H1 (cell line): ENCODE measurements around the gene MYPN. TPM values are rescaled to one million over a fixed set of nuclear protein-coding genes. Genes with fewer than 3 reads are reported as not detected.

Experiments
- CTCF ChIA-PET: fragments of 300-600 bp; sonication (Branson Sonifier 250); formaldehyde crosslinking; loops from one replicate; lab custom pipeline; 2021; ENCODE audit not compliant: partially characterized antibody; lab: Charles Lee
- POLR2A ChIA-PET: fragments of 300-600 bp; sonication (Branson Sonifier 250); formaldehyde crosslinking; loops from one replicate; lab custom pipeline; 2021; ENCODE audit warnings: inconsistent platforms; ENCODE audit not compliant: partially characterized antibody; lab: Charles Lee
- DNase-seq, 2 experiments: peaks; one replicate each; pipeline versions ENCODE4 v3.0.0 to v3.0.0-alpha.2; 2010 to 2022; ENCODE audit warnings: low spot score in 2 of 2, low read depth in 1 of 2, mixed read lengths in 1 of 2
- FAIRE-seq: peaks from 2 replicates; lab custom pipeline; 2011; peaks lifted over from hg19 to GRCh38; lab: Jason Lieb, UNC
- H2AFZ ChIP-seq: 2 replicates; pipeline ENCODE4 v1.8.1; 2012; ENCODE audit warnings: low read length, inconsistent platforms
- H2AK5ac ChIP-seq: 2 replicates; pipeline ENCODE4 v1.6.1; 2013; ENCODE audit warnings: low read depth, low read length
- H2BK120ac ChIP-seq: replicated peaks from 2 replicates; pipeline ENCODE3; 2013; ENCODE audit warnings: low read depth, low read length, inconsistent platforms
- H2BK12ac ChIP-seq: 2 replicates; pipeline ENCODE4 v1.6.1; 2013; ENCODE audit warnings: low read depth, low read length
- H2BK15ac ChIP-seq: 2 replicates; pipeline ENCODE4 v1.6.1; 2013; ENCODE audit warnings: low read length
- H2BK20ac ChIP-seq: 2 replicates; pipeline ENCODE4 v1.6.1; 2013; ENCODE audit warnings: low read length
- H2BK5ac ChIP-seq: 2 replicates; pipeline ENCODE4 v1.6.1; 2013; ENCODE audit warnings: low read depth, low read length
- H3K14ac ChIP-seq: 2 replicates; pipeline ENCODE4 v1.6.1; 2013; ENCODE audit warnings: inconsistent platforms; ENCODE audit not compliant: insufficient read length
- H3K18ac ChIP-seq: 2 replicates; pipeline ENCODE4 v1.6.1; 2013; ENCODE audit warnings: low read length; ENCODE audit errors: extremely low read depth
- H3K23ac ChIP-seq: 2 replicates; pipeline ENCODE4 v1.6.1; 2013; ENCODE audit warnings: inconsistent platforms; ENCODE audit not compliant: insufficient read length
- H3K23me2 ChIP-seq: 2 replicates; pipeline ENCODE4 v1.6.1; 2013; ENCODE audit warnings: low read depth, low read length
- H3K27ac ChIP-seq: 2 replicates; pipeline ENCODE4 v1.6.1; 2011; ENCODE audit warnings: low read depth, low read length, inconsistent platforms
- H3K27me3 ChIP-seq, 4 experiments: replicated peaks in 1 of 4; 1 replicate in 1 of 4; 2 replicates in 3 of 4; pipeline versions ENCODE4 v1.6.1 to v1.8.1; 2011 to 2013; ENCODE audit warnings: low read length in 3 of 4, mild to moderate bottlenecking in 3 of 4, inconsistent platforms in 2 of 4, mixed read lengths in 2 of 4, moderate library complexity in 1 of 4; ENCODE audit not compliant: control insufficient read depth in 3 of 4, insufficient read depth in 3 of 4; ENCODE audit errors: extremely low read depth in 1 of 4
- H3K36me3 ChIP-seq, 4 experiments: 2 replicates each; pipeline versions ENCODE4 v1.6.1 to v1.8.1; 2011 to 2013; ENCODE audit warnings: mild to moderate bottlenecking in 4 of 4, low read length in 3 of 4, moderate library complexity in 2 of 4, control low read depth in 1 of 4, inconsistent platforms in 1 of 4; ENCODE audit not compliant: insufficient read depth in 4 of 4, control insufficient read depth in 2 of 4
- H3K4ac ChIP-seq: replicated peaks from 2 replicates; pipeline ENCODE3; 2013; ENCODE audit warnings: low read length, low read depth, mixed read lengths, inconsistent platforms; ENCODE audit not compliant: insufficient read length
- H3K4me1 ChIP-seq, 4 experiments: replicated peaks in 1 of 4; 1 replicate in 1 of 4; 2 replicates in 3 of 4; pipeline versions ENCODE4 v1.6.1 to v1.8.1; 2011 to 2013; ENCODE audit warnings: low read length in 3 of 4, inconsistent platforms in 2 of 4, mixed read lengths in 1 of 4; ENCODE audit not compliant: insufficient read depth in 4 of 4, control insufficient read depth in 3 of 4
- H3K4me2 ChIP-seq, 2 experiments: 2 replicates each; pipeline versions ENCODE4 v1.6.1 to v1.8.1; 2011 to 2013; ENCODE audit warnings: low read depth in 2 of 2, low read length in 2 of 2, control low read depth in 1 of 2, inconsistent platforms in 1 of 2, mild to moderate bottlenecking in 1 of 2; ENCODE audit not compliant: insufficient read depth in 1 of 2
- H3K4me3 ChIP-seq, 4 experiments: fragments of 200-600, 300-600 bp in 1 of 4; sonication (generic), shearing (Covaris generic), sonication (Bioruptor Twin) in 1 of 4; 2 replicates each; pipeline versions ENCODE4 v1.5.1 to v1.8.1; 2011 to 2016; ENCODE audit warnings: low read length in 4 of 4, low read depth in 3 of 4, control low read depth in 2 of 4, inconsistent platforms in 2 of 4, mild to moderate bottlenecking in 2 of 4, mixed read lengths in 1 of 4, moderate library complexity in 1 of 4; ENCODE audit not compliant: insufficient read depth in 2 of 4; ENCODE audit errors: extremely low read depth in 1 of 4
- H3K56ac ChIP-seq: replicated peaks from 2 replicates; pipeline ENCODE3; 2013; ENCODE audit warnings: low read depth, mild to moderate bottlenecking, mixed read lengths, low read length, inconsistent platforms; ENCODE audit not compliant: insufficient read length
- H3K79me1 ChIP-seq: 2 replicates; pipeline ENCODE4 v1.6.1; 2013; ENCODE audit warnings: low read depth, low read length, control low read depth
- H3K79me2 ChIP-seq, 2 experiments: 2 replicates each; pipeline versions ENCODE4 v1.6.1 to v1.8.1; 2012 to 2013; ENCODE audit warnings: low read length in 2 of 2, mild to moderate bottlenecking in 2 of 2, inconsistent platforms in 1 of 2; ENCODE audit not compliant: insufficient read depth in 2 of 2, control insufficient read depth in 1 of 2
- H3K9ac ChIP-seq, 4 experiments: replicated peaks in 1 of 4; 1 replicate in 1 of 4; 2 replicates in 3 of 4; pipeline versions ENCODE4 v1.6.1 to v1.8.1; 2011 to 2013; ENCODE audit warnings: low read depth in 3 of 4, low read length in 3 of 4, control low read depth in 2 of 4, mild to moderate bottlenecking in 2 of 4, moderate library complexity in 2 of 4, inconsistent platforms in 1 of 4; ENCODE audit errors: extremely low read depth in 1 of 4
- H3K9me3 ChIP-seq, 2 experiments: 2 replicates each; pipeline versions ENCODE4 v1.6.1 to v1.8.1; 2012 to 2013; ENCODE audit warnings: mild to moderate bottlenecking in 2 of 2, moderate library complexity in 2 of 2, control low read depth in 1 of 2, inconsistent platforms in 1 of 2, low read depth in 1 of 2, low read length in 1 of 2, mixed read lengths in 1 of 2; ENCODE audit not compliant: insufficient read depth in 2 of 2
- H4K20me1 ChIP-seq, 2 experiments: replicated peaks in 1 of 2; 2 replicates each; pipeline versions ENCODE3 to v1.8.1; 2011 to 2013; ENCODE audit warnings: inconsistent platforms in 2 of 2, low read length in 2 of 2, mild to moderate bottlenecking in 1 of 2; ENCODE audit not compliant: insufficient read depth in 2 of 2, control insufficient read depth in 1 of 2
- H4K5ac ChIP-seq: 2 replicates; pipeline ENCODE4 v1.6.1; 2013; ENCODE audit warnings: low read length, low read depth, mixed read lengths, inconsistent platforms; ENCODE audit not compliant: insufficient read length
- H4K8ac ChIP-seq: 2 replicates; pipeline ENCODE4 v1.8.0; 2013; ENCODE audit warnings: mild to moderate bottlenecking, moderate library complexity, low read length, inconsistent platforms; ENCODE audit not compliant: insufficient read depth; ENCODE audit errors: extremely low read depth
- H4K91ac ChIP-seq: replicated peaks from 2 replicates; pipeline ENCODE3; 2013; ENCODE audit warnings: low read length, mixed read lengths, inconsistent platforms; ENCODE audit not compliant: insufficient read length
- ASH2L ChIP-seq: fragments of 200-600, 300-600 bp; sonication (generic); IDR thresholded peaks from one replicate; pipeline ENCODE4 v1.7.1; 2017; ENCODE audit warnings: low read length
- CHD2 ChIP-seq: IDR thresholded peaks from 2 replicates; pipeline ENCODE4 v1.6.1; 2012; ENCODE audit warnings: low read length, improper control_type of control experiment
- CTCF ChIP-seq, 3 experiments: IDR thresholded peaks; 1 replicate in 2 of 3; 2 replicates in 1 of 3; pipeline versions ENCODE4 v1.5.1 to v1.6.1; 2011; ENCODE audit warnings: low read length in 3 of 3, mild to moderate bottlenecking in 3 of 3, inconsistent platforms in 2 of 3, low read depth in 1 of 3, moderate library complexity in 1 of 3; ENCODE audit not compliant: insufficient read depth in 1 of 3; ENCODE audit errors: control extremely low read depth in 1 of 3
- GABPA ChIP-seq: IDR thresholded peaks from 2 replicates; pipeline ENCODE4 v1.6.1; 2011; ENCODE audit warnings: mild to moderate bottlenecking, low read length, moderate library complexity, borderline replicate concordance; ENCODE audit not compliant: insufficient read depth
- GTF2F1 ChIP-seq: IDR thresholded peaks from 2 replicates; pipeline ENCODE4 v1.6.1; 2012; ENCODE audit warnings: low read depth, low read length, improper control_type of control experiment, borderline replicate concordance
- POU5F1 ChIP-seq: IDR thresholded peaks from 2 replicates; pipeline ENCODE4 v1.6.1; 2011; ENCODE audit warnings: low read depth, mild to moderate bottlenecking, low read length, moderate library complexity
- RFX5 ChIP-seq: IDR thresholded peaks from 2 replicates; pipeline ENCODE4 v1.6.1; 2011; ENCODE audit warnings: low read depth, low read length, improper control_type of control experiment, borderline replicate concordance
- SIRT6 ChIP-seq: IDR thresholded peaks from one replicate; pipeline ENCODE4 v1.7.1; 2012; ENCODE audit warnings: low read length, inconsistent platforms
- WGBS, 2 experiments: shearing (Covaris generic) in 1 of 2; methylation state at CpG; one replicate each; pipeline versions ENCODE4 v1.1.6 to v1.1.7; 2013 to 2015; ENCODE audit warnings: low lambda C conversion rate in 2 of 2, mixed read lengths in 2 of 2, inconsistent platforms in 1 of 2, low coverage in 1 of 2, missing lambda C conversion rate in 1 of 2; ENCODE audit not compliant: insufficient replicate concordance in 2 of 2, insufficient coverage in 1 of 2, insufficient read length in 1 of 2; ENCODE audit errors: extremely low coverage in 1 of 2, missing lambda C conversion rate in 1 of 2; 5-methylcytosine and 5-hydroxymethylcytosine counted together
- polyA plus RNA-seq, 7 experiments: library from polyadenylated mRNA; depleted of rRNA in 3 of 7; stranded (reverse) in 5 of 7; unstranded in 2 of 7; fragments of >200 nt in 5 of 7; fragments of 200-250 nt in 2 of 7; gene quantifications; 1 replicate in 5 of 7; 2 replicates in 1 of 7; 4 replicates in 1 of 7; pipeline versions ENCODE4 v1.2.1 to v1.2.3, GENCODE V29; 2011 to 2013; ENCODE audit warnings: missing spikeins in 2 of 7, mixed read lengths in 2 of 7
- total RNA-seq: library from RNA; stranded (reverse); fragmentation: NEBNext Ultra II Directional; extraction: Animal tissue kit (Norgen Biotek cat#: 25700); gene quantifications from 2 replicates; pipeline ENCODE4 v1.2.1, GENCODE V29; 2021

Gene MYPN
- total and polyA plus RNA-seq, 2 of the 8 experiments (the other 6 are each of a cell fraction or from before 2014, with no cell fraction given), result not detected

- Histone ChIP-seq H4K20me1 (no peaks in the 10 kb centered on the region), H2AFZ (no peak overlapping the region), H3K23ac (no peak overlapping the region), H2BK5ac (no peak overlapping the region), H3K27me3 (no peaks in the 10 kb centered on the region), H2AK5ac (no peak overlapping the region), H3K4ac (no peak overlapping the region), H3K4me2 (no peak overlapping the region), H3K4me3 (no peak overlapping the region), H3K9ac (no peak overlapping the region), H4K5ac (no peak overlapping the region), H3K9me3 (no peaks in the 10 kb centered on the region), H3K27ac (no peak overlapping the region), H2BK15ac (no peak overlapping the region), H3K4me1 (peaks cover 0 to 9% (median 0%) of the 10 kb centered on the region in 4 experiments; a peak in 2 of 7 replicates), H3K56ac (no peak overlapping the region), H3K18ac (no peak overlapping the region), H2BK20ac (peak overlapping the region; percentile 5; the same call in 1 of the 2 replicates), H2BK12ac (no peak overlapping the region), H3K14ac (no peak overlapping the region), H4K91ac (no peak overlapping the region), H2BK120ac (no peak overlapping the region), H4K8ac (no peak overlapping the region), H3K79me2 (no peaks in the 10 kb centered on the region), H3K79me1 (no peaks in the 10 kb centered on the region), H3K23me2 (no peaks in the 10 kb centered on the region), H3K36me3 (no peaks in the 10 kb centered on the region)
- CTCF ChIA-PET, result interaction anchor here (0.8 to 7.5 kb wide), 3 partner anchors 19 to 123 kb away, joined by 3 to 49 read pairs (median 3); no protein-coding TSS in a partner anchor
- DNase-seq (no peak), FAIRE-seq (no peak)
- WGBS, 2 experiments, result 75% methylated on average over 2 of the region's 2 CpGs; no CpG with 5 or more reads in 1 of the 2 experiments
- TF ChIP-seq POU5F1, result no peak
- TF ChIP-seq CTCF (IDR thresholded peaks at IDR 0.05; ENCODE audit: control extremely low read depth in 1 of 3, insufficient read depth in 1 of 3, low read depth in 1 of 3, low read length in 3 of 3), result no peak
- TF ChIP-seq SIRT6, result no peak
- TF ChIP-seq GTF2F1, result no peak
- TF ChIP-seq GABPA, result no peak
- no peak for TF ChIP-seq CHD2
- TF ChIP-seq RFX5, result no peak
- TF ChIP-seq ASH2L, result no peak
- POLR2A ChIA-PET, result interaction anchor here (0.7 kb wide), 1 partner anchor 167 kb away, joined by 3 read pairs; no protein-coding TSS in a partner anchor
Measured at GRCh38 chr10:68086011-68086410, 23.3 kb upstream of the MYPN start.
